ENCODE measurements around the gene MSANTD4. TPM values are rescaled to one million over a fixed set of nuclear protein-coding genes. Genes with fewer than 3 reads are reported as not detected.

MSANTD4 gene
- total RNA-seq: 8.3 and 10.6 TPM in 2 replicates

GRCh38 chr11:106021967-106022794, at the start of gene MSANTD4:
TSS of gene MSANTD4 (minus strand) at chr11:106022240. CDS start at chr11:106010917, 11,323 bp downstream.

Other genes starting within 250 kb of the MSANTD4 start
- gene KBTBD3, start 55.1 kb upstream of the MSANTD4 start, total RNA-seq: 2.0 and 2.5 TPM in 2 replicates
- 30.9 and 32.6 TPM in 2 replicates for gene AASDHPPT, start 55.4 kb upstream of the MSANTD4 start, total RNA-seq